WERI-Rb-1 (cell line): ENCODE results near the gene G2E3.

Experiments used
- DNase-seq: peaks from one replicate; pipeline ENCODE4 v3.0.0-alpha.2; 2020
- H3K27ac ChIP-seq: fragments of 250-450 bp; sonication (Bioruptor Pico); 2 replicates; pipeline ENCODE4 v1.5.1; 2020; ENCODE audit warnings: mild to moderate bottlenecking, moderate library complexity
- H3K27me3 ChIP-seq: fragments of 250-450 bp; sonication (Bioruptor Pico); 2 replicates; pipeline ENCODE4 v1.5.1; 2021; ENCODE audit warnings: mild to moderate bottlenecking, low read depth, moderate library complexity; ENCODE audit not compliant: insufficient read depth, severe bottlenecking
- H3K36me3 ChIP-seq: fragments of 250-450 bp; sonication (Bioruptor Pico); 2 replicates; pipeline ENCODE4 v1.5.1; 2020; ENCODE audit warnings: mild to moderate bottlenecking, moderate library complexity
- H3K4me3 ChIP-seq: 2 replicates; pipeline ENCODE4 v1.5.1; 2011; ENCODE audit warnings: low read depth, mild to moderate bottlenecking, control low read depth, low read length
- H3K9me3 ChIP-seq: fragments of 250-450 bp; sonication (Bioruptor Pico); 2 replicates; pipeline ENCODE4 v1.5.1; 2021; ENCODE audit warnings: mild to moderate bottlenecking, moderate library complexity; ENCODE audit not compliant: severe bottlenecking
- TF ChIP-seq, protein P1 (sequence below): IDR thresholded peaks from 2 replicates; pipeline ENCODE4 v1.5.1; 2011; ENCODE audit warnings: low read depth, mild to moderate bottlenecking, control low read depth, inconsistent platforms, low read length

Gene G2E3

DNA sequence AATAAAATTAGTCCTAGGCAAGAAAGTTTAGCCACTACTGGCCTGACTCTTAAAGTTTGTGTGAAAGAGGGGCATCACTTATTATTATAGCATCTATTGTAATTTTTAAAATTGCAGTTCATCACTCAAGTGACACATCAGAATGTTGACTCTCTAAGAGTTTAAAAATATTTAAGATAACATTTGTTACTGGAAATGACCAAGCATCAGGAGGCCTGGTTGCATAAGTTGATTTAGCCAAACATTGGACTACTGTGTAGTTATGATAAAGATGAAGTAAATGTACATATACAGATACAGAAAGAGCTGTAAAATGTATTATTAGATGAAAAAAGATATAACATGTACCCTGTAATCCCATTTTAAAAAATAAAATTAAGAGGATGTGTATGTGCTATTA, 110.6 kb downstream of the G2E3 start:
- no peak for DNase-seq
- Histone ChIP-seq H3K9me3 (no peaks in the 10 kb centered on the region), H3K36me3 (no peaks in the 10 kb centered on the region; the same call in none of the 2 replicates), H3K4me3 (no peak overlapping the region), H3K27ac (no peak overlapping the region), H3K27me3 (no peaks in the 10 kb centered on the region)
- TF ChIP-seq, protein P1, sequence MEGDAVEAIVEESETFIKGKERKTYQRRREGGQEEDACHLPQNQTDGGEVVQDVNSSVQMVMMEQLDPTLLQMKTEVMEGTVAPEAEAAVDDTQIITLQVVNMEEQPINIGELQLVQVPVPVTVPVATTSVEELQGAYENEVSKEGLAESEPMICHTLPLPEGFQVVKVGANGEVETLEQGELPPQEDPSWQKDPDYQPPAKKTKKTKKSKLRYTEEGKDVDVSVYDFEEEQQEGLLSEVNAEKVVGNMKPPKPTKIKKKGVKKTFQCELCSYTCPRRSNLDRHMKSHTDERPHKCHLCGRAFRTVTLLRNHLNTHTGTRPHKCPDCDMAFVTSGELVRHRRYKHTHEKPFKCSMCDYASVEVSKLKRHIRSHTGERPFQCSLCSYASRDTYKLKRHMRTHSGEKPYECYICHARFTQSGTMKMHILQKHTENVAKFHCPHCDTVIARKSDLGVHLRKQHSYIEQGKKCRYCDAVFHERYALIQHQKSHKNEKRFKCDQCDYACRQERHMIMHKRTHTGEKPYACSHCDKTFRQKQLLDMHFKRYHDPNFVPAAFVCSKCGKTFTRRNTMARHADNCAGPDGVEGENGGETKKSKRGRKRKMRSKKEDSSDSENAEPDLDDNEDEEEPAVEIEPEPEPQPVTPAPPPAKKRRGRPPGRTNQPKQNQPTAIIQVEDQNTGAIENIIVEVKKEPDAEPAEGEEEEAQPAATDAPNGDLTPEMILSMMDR = no peak
